ENCODE measurements around the gene ANKRD29.

DNA sequence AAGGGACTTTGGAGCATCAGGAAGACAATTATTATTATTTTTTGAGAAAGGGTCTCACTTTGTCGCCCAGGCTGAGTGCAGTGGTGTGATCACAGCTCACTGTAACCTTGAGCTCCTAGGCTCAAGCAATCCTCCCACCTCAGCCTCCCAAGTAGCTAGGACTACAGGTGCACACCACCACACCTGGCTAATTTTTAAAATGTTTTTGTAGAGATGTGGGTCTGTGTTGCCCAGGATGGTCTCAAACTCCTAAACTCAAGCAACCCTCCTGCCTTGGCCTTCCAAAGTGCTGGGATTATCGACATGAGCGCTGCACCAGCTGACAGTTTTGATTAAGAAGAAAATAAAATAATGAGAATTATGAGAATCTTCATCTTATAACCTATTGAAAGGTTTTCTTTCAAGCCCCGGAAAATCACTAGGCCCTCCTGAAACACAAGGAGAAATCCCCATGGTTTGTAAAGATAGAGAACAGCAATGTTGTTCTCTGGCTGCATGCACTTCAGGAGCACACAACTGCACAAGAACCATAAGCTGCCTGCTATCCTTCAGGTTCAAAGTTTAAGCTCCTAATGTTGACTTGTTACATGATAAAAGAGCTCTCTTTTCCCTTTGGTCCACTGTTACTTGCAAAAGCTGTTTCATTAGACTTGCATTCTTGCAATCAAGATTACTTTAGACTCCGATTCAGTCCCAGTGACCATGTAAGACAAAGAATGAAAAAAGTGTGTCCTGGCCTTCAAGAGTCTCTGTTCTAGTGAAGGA is 93.2 kb downstream of the ANKRD29 start:
- TF ChIP-seq, protein P1, sequence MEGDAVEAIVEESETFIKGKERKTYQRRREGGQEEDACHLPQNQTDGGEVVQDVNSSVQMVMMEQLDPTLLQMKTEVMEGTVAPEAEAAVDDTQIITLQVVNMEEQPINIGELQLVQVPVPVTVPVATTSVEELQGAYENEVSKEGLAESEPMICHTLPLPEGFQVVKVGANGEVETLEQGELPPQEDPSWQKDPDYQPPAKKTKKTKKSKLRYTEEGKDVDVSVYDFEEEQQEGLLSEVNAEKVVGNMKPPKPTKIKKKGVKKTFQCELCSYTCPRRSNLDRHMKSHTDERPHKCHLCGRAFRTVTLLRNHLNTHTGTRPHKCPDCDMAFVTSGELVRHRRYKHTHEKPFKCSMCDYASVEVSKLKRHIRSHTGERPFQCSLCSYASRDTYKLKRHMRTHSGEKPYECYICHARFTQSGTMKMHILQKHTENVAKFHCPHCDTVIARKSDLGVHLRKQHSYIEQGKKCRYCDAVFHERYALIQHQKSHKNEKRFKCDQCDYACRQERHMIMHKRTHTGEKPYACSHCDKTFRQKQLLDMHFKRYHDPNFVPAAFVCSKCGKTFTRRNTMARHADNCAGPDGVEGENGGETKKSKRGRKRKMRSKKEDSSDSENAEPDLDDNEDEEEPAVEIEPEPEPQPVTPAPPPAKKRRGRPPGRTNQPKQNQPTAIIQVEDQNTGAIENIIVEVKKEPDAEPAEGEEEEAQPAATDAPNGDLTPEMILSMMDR (IDR thresholded peaks at IDR 0.05) = no peak
- TF ChIP-seq EP300 (IDR thresholded peaks at IDR 0.05) (no peak), POLR2A (IDR thresholded peaks at IDR 0.05) (no peak), POLR2AphosphoS5 (IDR thresholded peaks at IDR 0.05) (no peak)

All from sigmoid colon (tissue), 4 donors.